SK-N-SH (cell line): ENCODE measurements around the gene LCN2. TPM values are rescaled to one million over a fixed set of nuclear protein-coding genes. Genes with fewer than 3 reads are reported as not detected.

Experiments used
- CTCF ChIA-PET: fragments of 300-600, 350-600 bp; formaldehyde crosslinking; extraction: SDS; loops from one replicate; lab custom pipeline; 2021; lab: Yijun Ruan, JAX
- POLR2A ChIA-PET: fragments of 350-600 bp; sonication (Branson Sonifier 250); formaldehyde crosslinking; extraction: SDS; loops from one replicate; lab custom pipeline; 2020; ENCODE audit warnings: antibody characterized with exemption, inconsistent platforms; lab: Yijun Ruan, JAX
- DNase-seq: peaks from one replicate; pipeline ENCODE4 v3.0.0; 2012
- H2AFZ ChIP-seq: fragments of 200-600 bp; sonication (generic); 2 replicates; pipeline ENCODE4 v1.8.1; 2016; ENCODE audit warnings: antibody characterized with exemption, mild to moderate bottlenecking, low read depth
- H3F3A ChIP-seq: fragments of 200-600 bp; sonication (generic); replicated peaks from 2 replicates; pipeline ENCODE3; 2016; ENCODE audit warnings: antibody characterized with exemption, mild to moderate bottlenecking; ENCODE audit not compliant: insufficient read depth
- H3K27ac ChIP-seq, 2 experiments: fragments of 200-500 bp in 1 of 2; fragments of 200-600 bp in 1 of 2; sonication (Bioruptor generic) in 1 of 2; sonication (generic), shearing (Covaris generic) in 1 of 2; 2 replicates each; pipeline versions ENCODE4 v1.5.1 to v1.6.1; 2014 to 2016; ENCODE audit warnings: low read depth in 2 of 2, inconsistent platforms in 1 of 2, low read length in 1 of 2, mild to moderate bottlenecking in 1 of 2, mixed read lengths in 1 of 2
- H3K27me3 ChIP-seq: fragments of 200-600 bp; sonication (generic), shearing (Covaris generic); 2 replicates; pipeline ENCODE4 v1.6.1; 2016; ENCODE audit warnings: mixed run types; ENCODE audit not compliant: insufficient read depth
- H3K36me3 ChIP-seq, 2 experiments: fragments of 200-500 bp in 1 of 2; fragments of 200-600 bp in 1 of 2; sonication (Bioruptor generic) in 1 of 2; sonication (generic) in 1 of 2; replicated peaks in 1 of 2; 2 replicates each; pipeline versions ENCODE3 to v1.5.1; 2014 to 2016; ENCODE audit warnings: low read length in 1 of 2, mild to moderate bottlenecking in 1 of 2; ENCODE audit not compliant: insufficient read depth in 2 of 2, control insufficient read depth in 1 of 2
- H3K4me1 ChIP-seq, 2 experiments: fragments of 200-500 bp in 1 of 2; fragments of 200-600 bp in 1 of 2; sonication (Bioruptor generic) in 1 of 2; sonication (generic), shearing (Covaris generic) in 1 of 2; 2 replicates each; pipeline versions ENCODE4 v1.5.1 to v1.6.1; 2014 to 2016; ENCODE audit warnings: low read depth in 1 of 2, low read length in 1 of 2, mixed run types in 1 of 2; ENCODE audit not compliant: insufficient read depth in 2 of 2, control insufficient read depth in 1 of 2
- H3K4me2 ChIP-seq: fragments of 200-600 bp; sonication (generic), shearing (Covaris generic); 2 replicates; pipeline ENCODE4 v1.6.1; 2017; ENCODE audit warnings: mixed run types
- H3K4me3 ChIP-seq, 2 experiments: fragments of 200-500 bp in 1 of 2; fragments of 200-600 bp in 1 of 2; sonication (Bioruptor generic) in 1 of 2; sonication (generic), shearing (Covaris generic) in 1 of 2; 2 replicates each; pipeline versions ENCODE4 v1.5.1 to v1.8.1; 2014 to 2016; ENCODE audit warnings: low read depth in 2 of 2, inconsistent platforms in 1 of 2, low read length in 1 of 2, mild to moderate bottlenecking in 1 of 2, mixed read lengths in 1 of 2, moderate library complexity in 1 of 2
- H3K79me2 ChIP-seq: fragments of 200-600 bp; sonication (generic); 2 replicates; pipeline ENCODE4 v1.8.1; 2017; ENCODE audit warnings: mild to moderate bottlenecking; ENCODE audit not compliant: insufficient read depth
- H3K9ac ChIP-seq: fragments of 200-600 bp; sonication (generic); 2 replicates; pipeline ENCODE4 v1.6.1; 2017; ENCODE audit warnings: mixed run types
- H3K9me2 ChIP-seq: fragments of 200-600 bp; sonication (generic); 2 replicates; pipeline ENCODE4 v1.6.1; 2017; ENCODE audit warnings: mixed run types
- H3K9me3 ChIP-seq: fragments of 200-600 bp; sonication (generic); 2 replicates; pipeline ENCODE4 v1.6.1; 2017; ENCODE audit warnings: mixed run types, mild to moderate bottlenecking, moderate library complexity
- H4K20me1 ChIP-seq: fragments of 200-600 bp; sonication (generic); 2 replicates; pipeline ENCODE4 v1.6.1; 2017; ENCODE audit warnings: mild to moderate bottlenecking, mixed run types; ENCODE audit not compliant: insufficient read depth
- EP300 ChIP-seq, 2 experiments: IDR thresholded peaks; 2 replicates each; pipeline versions ENCODE4 v1.4.0 to v1.6.1; 2012; ENCODE audit warnings: borderline replicate concordance in 1 of 2, low read depth in 1 of 2, low read length in 1 of 2
- EZH2phosphoT487 ChIP-seq: fragments of 200-600 bp; sonication (generic); IDR thresholded peaks from 2 replicates; pipeline ENCODE4 v1.6.1; 2017; ENCODE audit warnings: low read depth, mixed run types, mild to moderate bottlenecking, antibody characterized with exemption, moderate library complexity, borderline replicate concordance
- IRF3 ChIP-seq: fragments of 150-350 bp; IDR thresholded peaks from 2 replicates; pipeline ENCODE4 v1.6.1; 2016; ENCODE audit warnings: mild to moderate bottlenecking, low read depth, low read length
- MEF2A ChIP-seq: IDR thresholded peaks from 2 replicates; pipeline ENCODE4 v1.4.0; 2012; ENCODE audit warnings: low read depth, borderline replicate concordance
- NFIC ChIP-seq: IDR thresholded peaks from 2 replicates; pipeline ENCODE4 v1.4.0; 2012; ENCODE audit warnings: borderline replicate concordance
- POLR2AphosphoS5 ChIP-seq: IDR thresholded peaks from 2 replicates; pipeline ENCODE4 v1.6.1; 2012; ENCODE audit warnings: low read depth, low read length
- RCOR1 ChIP-seq: fragments of 150-350 bp; IDR thresholded peaks from 2 replicates; pipeline ENCODE4 v1.6.1; 2017; ENCODE audit warnings: antibody characterized with exemption, low read length
- SMC3 ChIP-seq: IDR thresholded peaks from 2 replicates; pipeline ENCODE4 v1.6.1; 2012; ENCODE audit warnings: low read depth, low read length, improper control_type of control experiment
- TCF12 ChIP-seq: IDR thresholded peaks from 2 replicates; pipeline ENCODE4 v1.4.0; 2012
- YY1 ChIP-seq: IDR thresholded peaks from 2 replicates; pipeline ENCODE4 v1.4.0; 2012; ENCODE audit warnings: low read depth, mild to moderate bottlenecking
- WGBS: methylation state at CpG from one replicate; pipeline ENCODE4 v1.1.6; 2017; ENCODE audit warnings: low lambda C conversion rate; 5-methylcytosine and 5-hydroxymethylcytosine counted together
- polyA plus RNA-seq, 3 experiments: library from polyadenylated mRNA; depleted of rRNA; stranded (reverse); fragments of >200 nt; gene quantifications; 2 replicates each; pipeline ENCODE4 v1.2.3, GENCODE V29; 2012
- TF ChIP-seq, protein P1 (sequence below): IDR thresholded peaks from 2 replicates; pipeline ENCODE4 v1.4.0; 2012; ENCODE audit warnings: low read depth
- TF ChIP-seq, protein P2 (sequence below): IDR thresholded peaks from 2 replicates; pipeline ENCODE4; 2012

The LCN2 gene
- not detected in 2 replicates for polyA plus RNA-seq (2012; rRNA removed)
- not detected in 2 replicates for polyA plus RNA-seq (2012; cell fraction: cytosol; rRNA removed)
- polyA plus RNA-seq (2012; cell fraction: nucleus; rRNA removed): not detected in 2 replicates

GRCh38 chr9:128149001-128149701 lies at the start of gene LCN2:
Gene LCN2 (plus strand): TSS chr9:128149453. CDS start chr9:128149526, 73 bp downstream.
- POLR2A ChIA-PET: no interaction called here
- H2AFZ ChIP-seq: no peak within 1 kb of the TSS
- no peaks in the 10 kb centered on the region; a peak in 1 of 4 replicates for H3K4me1 ChIP-seq
- no peak within 1 kb of the TSS for H3K9ac ChIP-seq
- TF ChIP-seq TCF12 (no peak), YY1 (no peak)
- no peaks in the 10 kb centered on the region for H3K36me3 ChIP-seq
- no peaks in the 10 kb centered on the region for H3K9me3 ChIP-seq
- DNase-seq: no peak
- no peaks in the 10 kb centered on the region for H4K20me1 ChIP-seq
- no peak within 1 kb of the TSS for H3K27ac ChIP-seq
- H3F3A ChIP-seq: no peaks in the 10 kb centered on the region
- WGBS: 86% methylated on average over 8 of the region's 9 CpGs
- no peaks in the 10 kb centered on the region for H3K79me2 ChIP-seq
- H3K27me3 ChIP-seq: no peaks in the 10 kb centered on the region
- H3K4me2 ChIP-seq: no peak within 1 kb of the TSS
- CTCF ChIA-PET: interaction anchor here (4.4 kb wide), 1 partner anchor 32 kb away, joined by 20 read pairs; no protein-coding TSS in a partner anchor
- H3K9me2 ChIP-seq: no peaks in the 10 kb centered on the region
- no peak within 1 kb of the TSS for H3K4me3 ChIP-seq

GRCh38 chr9:128099932-128100491 lies 49.2 kb upstream of the LCN2 start:
- Histone ChIP-seq H3K9ac (no peak overlapping the region), H3K9me2 (no peaks in the 10 kb centered on the region), H3K4me1 (peaks cover 28 to 31% of the 10 kb centered on the region in 2 experiments; a peak in 3 of 4 replicates), H3K4me2 (no peak overlapping the region), H3K4me3 (no peak overlapping the region), H3K36me3 (peaks cover 4 to 36% of the 10 kb centered on the region in 2 experiments), H3K27me3 (no peaks in the 10 kb centered on the region), H3K79me2 (peaks cover 59% of the 10 kb centered on the region)
- 93% methylated on average over 12 of the region's 16 CpGs for WGBS
- CTCF ChIA-PET: interaction anchor here (0.9 to 18.8 kb wide), 4 partner anchors 16 to 365 kb away, joined by 3 to 246 read pairs (median 4); partner anchors contain the start of gene TOR2A
- TF ChIP-seq, protein P1, sequence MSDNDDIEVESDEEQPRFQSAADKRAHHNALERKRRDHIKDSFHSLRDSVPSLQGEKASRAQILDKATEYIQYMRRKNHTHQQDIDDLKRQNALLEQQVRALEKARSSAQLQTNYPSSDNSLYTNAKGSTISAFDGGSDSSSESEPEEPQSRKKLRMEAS: no peak
- TF ChIP-seq SMC3 (no peak), EP300 (IDR thresholded peaks at IDR 0.05; ENCODE audit: borderline replicate concordance in 1 of 2, low read depth in 1 of 2, low read length in 1 of 2) (no peak), NFIC (no peak), IRF3 (no peak), RCOR1 (no peak), EZH2phosphoT487 (no peak), MEF2A (no peak), POLR2AphosphoS5 (no peak)
- TF ChIP-seq, protein P2, sequence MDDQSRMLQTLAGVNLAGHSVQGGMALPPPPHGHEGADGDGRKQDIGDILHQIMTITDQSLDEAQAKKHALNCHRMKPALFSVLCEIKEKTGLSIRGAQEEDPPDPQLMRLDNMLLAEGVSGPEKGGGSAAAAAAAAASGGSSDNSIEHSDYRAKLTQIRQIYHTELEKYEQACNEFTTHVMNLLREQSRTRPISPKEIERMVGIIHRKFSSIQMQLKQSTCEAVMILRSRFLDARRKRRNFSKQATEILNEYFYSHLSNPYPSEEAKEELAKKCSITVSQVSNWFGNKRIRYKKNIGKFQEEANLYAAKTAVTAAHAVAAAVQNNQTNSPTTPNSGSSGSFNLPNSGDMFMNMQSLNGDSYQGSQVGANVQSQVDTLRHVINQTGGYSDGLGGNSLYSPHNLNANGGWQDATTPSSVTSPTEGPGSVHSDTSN: no peak
- TF ChIP-seq, all 33 proteins: peak for 0
- Histone ChIP-seq H3F3A (peaks cover 4% of the 10 kb centered on the region), H3K27ac (no peak overlapping the region), H3K9me3 (no peaks in the 10 kb centered on the region), H4K20me1 (0 out of 2 replicates have a peak, but pooled peaks cover 5% of the 10 kb centered on the region), H2AFZ (no peak overlapping the region)
- POLR2A ChIA-PET: interaction anchor here (0.8 kb wide), 1 partner anchor 9 kb away, joined by 3 read pairs; no protein-coding TSS in a partner anchor
- no peak for DNase-seq
